Measurements from ENCODE around the gene ERICH4.
"Not testable (repeated sequence)": the region's sequence is repeated elsewhere in the genome, so short reads cannot be mapped to it uniquely, and the experiment has no call there.

ERICH4 gene

GRCh38 chr19:41408256-41408655 lies 34.7 kb upstream of the ERICH4 start:
- TF ChIP-seq CTCF (IDR thresholded peaks at IDR 0.05; ENCODE audit: low read depth, low read length, missing control alignments) = no peak
- in situ Hi-C loops (cut with HindIII; ENCODE audit: low sequenced_read_pairs) = no loop called here
- no peak for DNase-seq (ENCODE audit: low read depth)
- H3K4me3 ChIP-seq (ENCODE audit: low read depth, low read length) = no peak overlapping the region

- H3K4me3 ChIP-seq (ENCODE audit: low read depth, low read length); in situ Hi-C loops (cut with HindIII; ENCODE audit: low sequenced_read_pairs); DNase-seq (ENCODE audit: low read depth): not testable (repeated sequence)
Observed at GRCh38 chr19:41408846-41409245, 34.1 kb upstream of the ERICH4 start.

GRCh38 chr19:41409288-41409687 lies 33.7 kb upstream of the ERICH4 start:
- TF ChIP-seq CTCF (IDR thresholded peaks at IDR 0.05; ENCODE audit: low read depth, low read length, missing control alignments) = no peak
- in situ Hi-C loops (cut with HindIII; ENCODE audit: low sequenced_read_pairs) = no loop called here
- H3K4me3 ChIP-seq (ENCODE audit: low read depth, low read length) = no peak overlapping the region
- DNase-seq (ENCODE audit: low read depth) = no peak

GRCh38 chr19:41410336-41411054 lies 32.5 kb upstream of the ERICH4 start:
- in situ Hi-C loops (cut with HindIII; ENCODE audit: low sequenced_read_pairs) = no loop called here
- DNase-seq (ENCODE audit: low read depth) = no peak
- no peak for TF ChIP-seq CTCF (IDR thresholded peaks at IDR 0.05; ENCODE audit: low read depth, low read length, missing control alignments)
- no peak overlapping the region for H3K4me3 ChIP-seq (ENCODE audit: low read depth, low read length)

GRCh38 chr19:41411100-41411967 lies 31.6 kb upstream of the ERICH4 start:
- no peak for DNase-seq (ENCODE audit: low read depth)
- in situ Hi-C loops (cut with HindIII; ENCODE audit: low sequenced_read_pairs) = no loop called here
- TF ChIP-seq CTCF (IDR thresholded peaks at IDR 0.05; ENCODE audit: low read depth, low read length, missing control alignments) = no peak
- H3K4me3 ChIP-seq (ENCODE audit: low read depth, low read length) = no peak overlapping the region

- DNase-seq (ENCODE audit: low read depth) = no peak
- in situ Hi-C loops (cut with HindIII; ENCODE audit: low sequenced_read_pairs) = no loop called here
- no peak overlapping the region for H3K4me3 ChIP-seq (ENCODE audit: low read depth, low read length)
- no peak for TF ChIP-seq CTCF (IDR thresholded peaks at IDR 0.05; ENCODE audit: low read depth, low read length, missing control alignments)
Observed at GRCh38 chr19:41411968-41412265, 31.0 kb upstream of the ERICH4 start.

GRCh38 chr19:41412953-41413352 lies 30.0 kb upstream of the ERICH4 start:
- TF ChIP-seq CTCF (IDR thresholded peaks at IDR 0.05; ENCODE audit: low read depth, low read length, missing control alignments) = no peak
- no peak overlapping the region for H3K4me3 ChIP-seq (ENCODE audit: low read depth, low read length)
- DNase-seq (ENCODE audit: low read depth) = no peak
- in situ Hi-C loops (cut with HindIII; ENCODE audit: low sequenced_read_pairs) = no loop called here
